Posterior cingulate gyrus (tissue), 11 donors: ENCODE measurements around the gene GPR137.

Experiments
- DNase-seq, 10 donors: peaks; one replicate each; pipeline versions ENCODE4 v3.0.0 to v3.0.0-alpha.2; 2020 to 2021; ENCODE audit warnings: mixed read lengths in 3 of 10
- intact Hi-C: fragments of 100-400 bp; cut with DNase I; formaldehyde crosslinking; loops from one replicate; pipeline ENCODE4 v1.15.1; 2023

The GPR137 gene

DNA sequence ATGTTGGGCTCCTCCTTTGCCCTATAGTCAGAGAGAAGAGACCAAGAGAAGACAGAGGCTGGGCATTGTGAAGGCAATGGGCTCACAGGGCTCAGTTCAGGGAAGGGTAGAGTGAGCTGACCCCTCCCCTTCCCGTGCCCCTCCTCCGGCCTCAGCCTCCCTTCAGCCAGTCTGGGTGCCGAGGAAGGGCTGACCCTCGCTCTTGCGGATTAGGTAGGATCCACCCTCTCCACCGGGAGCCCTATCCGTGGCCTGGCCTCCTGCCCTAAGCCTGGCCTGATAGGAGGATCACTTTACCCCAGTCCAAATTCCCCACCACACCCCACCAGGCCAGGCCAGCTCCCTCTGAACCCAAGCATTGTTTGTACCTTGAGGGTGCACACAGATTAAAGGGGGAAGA lies 37.1 kb upstream of the GPR137 start:
- intact Hi-C loops: no loop called here
- DNase-seq: no peak

GRCh38 chr11:64249038-64249437 lies 36.6 kb upstream of the GPR137 start:
- intact Hi-C loops: no loop called here
- peak in 1 of 10 donors; percentile 75 for DNase-seq

DNA sequence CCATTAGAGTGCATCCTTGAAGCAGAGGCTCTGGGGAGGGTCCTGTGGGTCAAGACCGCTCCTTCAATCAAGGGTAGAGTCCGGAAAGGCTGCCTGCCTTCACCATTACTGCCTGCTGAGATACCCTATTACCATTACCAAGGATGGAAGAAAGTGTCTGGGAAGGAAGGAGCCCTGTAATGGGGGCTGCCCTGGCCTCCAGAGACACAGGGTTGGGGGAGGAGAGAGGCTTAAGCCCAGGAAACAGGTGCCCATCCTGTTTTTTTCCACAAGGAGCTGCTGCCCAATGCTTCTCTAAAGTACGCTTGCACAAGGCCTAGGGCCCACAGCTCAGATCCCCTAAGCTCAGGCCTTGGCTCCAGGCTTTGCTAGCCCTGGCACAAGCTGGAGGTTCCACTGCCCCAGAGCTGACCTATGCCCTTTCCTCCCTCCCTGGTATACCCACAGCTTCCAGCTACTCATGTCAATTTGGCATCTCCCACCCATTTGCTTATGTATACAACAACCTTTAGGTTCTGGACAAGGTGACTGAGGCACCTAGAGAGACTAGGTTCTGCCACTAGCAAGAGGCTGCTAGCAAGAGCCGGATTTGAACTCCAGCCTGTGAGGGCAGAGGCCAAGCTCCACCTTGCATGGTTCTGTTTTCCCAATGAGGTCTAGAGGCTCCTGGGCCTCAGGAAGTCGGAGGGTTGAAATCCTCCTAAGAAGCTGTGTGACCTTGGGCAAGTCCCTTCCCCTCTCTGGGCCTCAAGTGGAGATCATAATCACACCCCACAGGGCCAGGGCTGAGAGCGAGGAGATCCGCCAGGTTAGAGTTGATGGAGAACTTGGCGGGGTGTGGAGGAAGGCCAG lies 35.9 kb upstream of the GPR137 start:
- no peak for DNase-seq
- intact Hi-C loops: loop anchor here (5.0 kb wide), 1 partner anchor 53 kb away; the partner anchor contains the start of gene CATSPERZ

- intact Hi-C loops: loop anchor here (5.0 kb wide), 1 partner anchor 52 kb away; the partner anchor contains the start of gene CATSPERZ
- no peak for DNase-seq
Observed at GRCh38 chr11:64250415-64251015, 35.1 kb upstream of the GPR137 start.

- intact Hi-C loops: loop anchor here (5.0 kb wide), 1 partner anchor 51 kb away; the partner anchor contains the start of gene CATSPERZ
Observed at GRCh38 chr11:64251016-64251752, 34.5 kb upstream of the GPR137 start, which contains the start of gene PLCB3. Gene PLCB3 (plus strand): TSS chr11:64251530. CDS start chr11:64251650, 120 bp downstream.

DNA sequence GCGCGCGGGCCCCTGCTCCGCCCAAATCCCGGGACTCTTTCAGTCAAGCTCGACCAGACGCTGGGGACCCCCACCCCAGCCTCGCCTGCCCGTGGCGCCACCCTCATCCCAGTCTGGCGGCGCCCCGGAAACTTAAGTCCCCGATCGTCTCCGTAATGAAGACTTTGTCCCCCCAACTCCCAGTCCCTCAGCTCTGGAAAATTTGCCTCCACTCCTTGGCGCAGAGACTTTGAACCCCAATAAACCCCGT lies 34.0 kb upstream of the GPR137 start:
- no peak for DNase-seq
- intact Hi-C loops: loop anchor here (5.0 kb wide), 1 partner anchor 51 kb away; the partner anchor contains the start of gene CATSPERZ

More at GRCh38 chr11:64251016-64251752, 34.5 kb upstream of the GPR137 start, which contains the start of gene PLCB3:
- peak in 5 of 10 donors; percentile 46 to 90 (median 78) for DNase-seq

DNA sequence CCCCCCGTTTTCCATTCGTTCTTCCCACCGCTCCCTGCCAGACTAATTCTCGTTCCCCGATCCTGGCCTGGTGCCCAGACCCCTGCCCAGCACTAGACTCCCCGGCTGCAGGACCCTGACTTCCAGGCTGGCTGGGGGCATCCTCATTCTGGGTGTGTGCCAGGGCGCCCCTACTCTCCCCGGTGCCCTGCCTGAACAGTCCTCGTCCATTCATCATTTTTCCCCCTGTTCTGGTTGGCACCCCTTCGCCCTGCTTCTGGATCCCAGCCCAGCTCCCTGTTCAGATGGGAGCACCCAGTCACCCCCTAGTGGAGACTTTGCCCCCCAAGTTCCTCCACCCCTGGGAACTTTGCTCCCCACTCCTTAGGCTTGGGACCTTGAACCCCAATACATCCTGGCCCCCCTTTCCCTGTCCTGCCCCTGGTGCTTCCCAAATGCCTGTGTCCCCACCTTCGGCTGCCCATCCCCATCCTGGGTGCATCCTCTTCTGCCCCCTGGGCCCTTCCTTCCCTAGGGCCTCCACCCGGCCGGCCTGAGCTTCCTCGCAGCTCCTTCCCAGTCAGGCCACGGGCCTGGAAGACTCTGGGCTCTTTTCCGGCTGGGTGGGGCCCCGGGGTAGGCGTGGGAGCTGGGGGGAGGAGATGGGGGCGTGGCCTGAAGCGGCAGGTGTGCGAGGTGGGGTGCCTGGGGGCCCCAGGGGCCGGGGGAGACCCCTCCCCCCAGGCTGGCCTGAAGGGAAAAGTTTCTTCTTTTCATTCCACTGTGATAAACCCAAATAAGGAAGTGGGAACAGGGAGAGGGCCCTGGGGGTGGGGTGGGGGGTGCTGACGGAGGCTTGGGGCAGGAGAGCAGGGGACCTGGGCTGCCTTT lies 33.4 kb upstream of the GPR137 start:
- DNase-seq: no peak
- intact Hi-C loops: loop anchor here (5.0 kb wide), 1 partner anchor 50 kb away; the partner anchor contains the start of gene CATSPERZ

DNA sequence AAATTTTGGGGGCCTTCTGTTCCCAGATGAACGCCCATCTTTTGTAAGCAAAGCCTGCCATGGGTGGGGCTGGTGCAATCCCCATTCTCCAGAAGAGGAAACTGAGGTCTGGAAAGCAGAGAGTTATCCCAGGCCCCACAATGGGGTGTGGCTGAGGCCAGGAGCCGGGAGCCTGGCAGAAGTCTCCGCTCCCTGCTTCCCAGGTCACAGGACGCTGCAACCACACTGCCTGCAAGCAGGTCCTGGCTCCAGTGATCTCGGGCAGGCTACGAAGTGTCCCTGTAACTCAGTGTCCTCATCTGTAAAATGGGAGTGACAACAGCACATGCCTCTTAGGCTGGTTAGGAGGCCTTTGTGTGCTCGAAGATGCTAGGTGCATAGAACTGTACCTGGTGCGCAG lies 32.6 kb upstream of the GPR137 start:
- no peak for DNase-seq
- intact Hi-C loops: loop anchor here (5.0 kb wide), 1 partner anchor 49 kb away; the partner anchor contains the start of gene CATSPERZ

GRCh38 chr11:64253481-64253880 lies 32.2 kb upstream of the GPR137 start:
- intact Hi-C loops: loop anchor here (5.0 kb wide), 1 partner anchor 49 kb away; the partner anchor contains the start of gene CATSPERZ
- DNase-seq: peak in 4 of 10 donors; percentile 48 to 89 (median 66)

GRCh38 chr11:64254326-64254725 lies 31.3 kb upstream of the GPR137 start:
- DNase-seq: no peak
- intact Hi-C loops: loop anchor here (5.0 kb wide), 1 partner anchor 48 kb away; the partner anchor contains the start of gene CATSPERZ

DNA sequence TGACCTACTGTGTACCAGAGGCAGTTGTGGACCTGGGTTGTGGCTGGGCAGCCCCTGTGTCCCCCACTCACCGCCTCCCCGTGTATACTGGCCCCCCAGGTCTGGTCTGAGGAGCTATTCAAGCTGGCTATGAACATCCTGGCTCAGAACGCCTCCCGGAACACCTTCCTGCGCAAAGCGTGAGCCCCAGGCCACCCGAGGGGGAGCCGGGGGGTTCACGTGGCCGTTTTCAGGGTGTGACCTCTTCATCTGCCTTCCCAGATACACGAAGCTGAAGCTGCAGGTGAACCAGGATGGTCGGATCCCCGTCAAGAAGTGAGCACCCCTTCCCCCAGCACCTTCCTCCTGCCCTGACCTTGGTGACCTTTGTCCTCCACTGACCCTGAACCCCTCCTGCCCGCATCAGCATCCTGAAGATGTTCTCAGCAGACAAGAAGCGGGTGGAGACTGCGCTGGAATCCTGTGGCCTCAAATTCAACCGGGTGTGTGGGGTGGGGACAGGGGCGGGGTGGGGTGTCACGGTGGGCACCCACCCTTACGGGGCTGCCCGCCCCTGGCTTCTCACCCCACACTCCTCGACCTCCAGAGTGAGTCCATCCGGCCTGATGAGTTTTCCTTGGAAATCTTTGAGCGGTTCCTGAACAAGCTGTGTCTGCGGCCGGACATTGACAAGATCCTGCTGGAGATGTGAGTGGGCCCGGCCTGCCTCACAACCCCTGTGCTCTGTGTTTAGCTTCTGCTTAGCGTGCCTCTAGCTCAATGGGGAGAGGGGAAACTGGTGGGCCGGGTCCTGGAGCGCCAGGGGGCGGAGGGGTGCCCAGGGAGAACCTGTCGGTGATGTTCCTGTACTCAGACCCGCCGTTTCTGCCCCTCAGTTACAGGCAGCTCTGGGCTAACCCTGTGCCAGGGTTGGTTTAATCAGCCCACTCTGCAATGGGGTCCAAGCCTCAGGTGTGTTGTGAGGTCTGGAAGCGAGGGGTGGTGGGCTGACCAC lies 30.2 kb upstream of the GPR137 start:
- intact Hi-C loops: no loop called here
- no peak for DNase-seq

DNA sequence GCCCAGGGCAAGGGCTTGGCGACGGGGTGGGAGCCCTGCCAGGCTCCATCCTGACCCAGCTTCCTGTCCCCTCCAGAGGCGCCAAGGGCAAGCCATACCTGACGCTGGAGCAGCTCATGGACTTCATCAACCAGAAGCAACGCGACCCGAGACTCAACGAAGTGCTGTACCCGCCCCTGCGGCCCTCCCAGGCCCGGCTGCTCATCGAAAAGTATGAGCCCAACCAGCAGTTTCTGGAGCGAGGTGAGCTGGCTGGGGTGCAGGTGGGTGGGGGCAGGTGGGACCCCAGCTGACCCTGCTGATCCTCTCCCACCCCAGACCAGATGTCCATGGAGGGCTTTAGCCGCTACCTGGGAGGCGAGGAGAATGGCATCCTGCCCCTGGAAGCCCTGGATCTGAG lies 29.3 kb upstream of the GPR137 start:
- intact Hi-C loops: no loop called here
- DNase-seq: no peak

DNA sequence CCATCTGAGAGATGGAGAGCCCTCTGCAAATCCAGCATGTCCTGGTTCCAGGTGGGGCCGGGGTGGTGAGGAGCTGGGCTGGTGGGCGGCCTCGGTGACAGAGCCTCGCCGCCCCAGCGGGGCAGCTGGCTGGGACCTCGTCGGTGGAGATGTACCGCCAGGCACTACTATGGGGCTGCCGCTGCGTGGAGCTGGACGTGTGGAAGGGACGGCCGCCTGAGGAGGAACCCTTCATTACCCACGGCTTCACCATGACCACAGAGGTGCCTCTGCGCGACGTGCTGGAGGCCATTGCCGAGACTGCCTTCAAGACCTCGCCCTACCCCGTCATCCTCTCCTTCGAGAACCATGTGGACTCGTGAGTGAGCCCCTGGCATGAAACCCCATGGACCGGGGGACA lies 27.3 kb upstream of the GPR137 start:
- intact Hi-C loops: no loop called here
- DNase-seq: no peak

- no peak for DNase-seq
- intact Hi-C loops: no loop called here
Observed at GRCh38 chr11:64258946-64259532, 26.6 kb upstream of the GPR137 start.

DNA sequence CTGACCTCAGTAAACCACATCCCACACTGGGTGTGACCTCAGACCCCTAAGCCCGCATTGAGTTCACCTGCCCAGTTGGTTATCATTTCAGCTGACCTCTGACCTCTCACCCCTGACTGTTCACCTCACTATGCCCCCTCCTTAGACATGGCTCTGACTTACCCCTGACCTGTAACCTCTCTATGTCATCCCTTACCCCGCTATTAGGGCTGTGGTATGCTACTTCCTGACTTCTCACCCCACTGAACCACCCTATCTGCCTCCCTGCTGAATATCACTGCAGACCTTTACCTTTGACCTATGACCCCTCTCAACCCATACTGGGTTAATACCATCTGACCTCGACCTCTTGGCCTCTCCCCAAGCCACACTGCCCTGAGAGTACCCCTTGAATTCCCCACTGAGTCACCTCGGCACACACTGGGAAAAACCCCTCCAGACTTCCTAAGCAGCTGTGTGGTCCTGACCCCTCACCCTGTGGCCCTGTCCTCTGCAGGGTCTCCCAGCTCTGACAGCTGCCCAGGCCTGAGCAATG lies 26.0 kb upstream of the GPR137 start:
- intact Hi-C loops: no loop called here
- no peak for DNase-seq

DNA sequence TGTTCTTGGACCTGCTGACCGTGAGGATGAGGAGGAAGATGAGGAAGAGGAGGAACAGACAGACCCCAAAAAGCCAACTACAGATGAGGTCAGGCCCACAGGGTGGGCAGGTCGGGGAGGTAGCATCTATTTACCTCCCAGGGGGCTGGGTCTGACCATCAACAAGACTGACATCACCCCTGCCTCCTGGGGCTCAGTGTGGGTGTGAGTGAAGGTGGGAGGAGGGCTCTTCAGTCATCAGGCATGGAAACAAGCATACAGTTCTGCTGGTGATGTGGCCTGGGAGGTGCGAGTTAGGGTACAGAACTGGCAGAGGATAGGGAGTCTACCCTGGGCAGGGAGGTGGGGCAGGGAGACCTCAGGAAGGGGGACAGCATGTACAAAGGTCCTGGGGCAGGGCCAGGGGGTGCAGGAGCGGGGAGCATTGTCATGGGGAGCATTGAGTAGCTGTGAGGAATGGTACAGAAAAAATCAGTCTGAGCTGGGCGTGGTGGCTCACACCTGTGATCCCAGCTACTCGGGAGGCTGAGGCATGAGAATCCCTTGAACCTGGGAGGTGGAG lies 25.4 kb upstream of the GPR137 start:
- DNase-seq: no peak
- intact Hi-C loops: no loop called here

GRCh38 chr11:64261556-64262080 lies 24.0 kb upstream of the GPR137 start:
- intact Hi-C loops: no loop called here
- no peak for DNase-seq
